Body of pancreas (tissue), 4 donors: Measurements from ENCODE around the gene RUNDC3A.

Source experiments
- CTCF ChIP-seq, 7 experiments: fragments of 450-650 bp in 4 of 7; fragments of 200-600 bp in 3 of 7; sonication (generic) in 3 of 7; IDR thresholded peaks; one replicate each; pipeline ENCODE4 v1.5.1; 2016 to 2019; ENCODE audit warnings: antibody characterized with exemption in 7 of 7
- POLR2A ChIP-seq, 3 donors: fragments of 450-650 bp; IDR thresholded peaks; one replicate each; pipeline ENCODE4 v1.6.1; 2016; ENCODE audit warnings: antibody characterized with exemption in 3 of 3, mild to moderate bottlenecking in 2 of 3

- TF ChIP-seq CTCF (IDR thresholded peaks at IDR 0.05) (no peak), POLR2A (IDR thresholded peaks at IDR 0.05) (no peak)
Observed at GRCh38 chr17:44321246-44322120, 13.1 kb downstream of the RUNDC3A start.
